GDM1 (cell line): ENCODE results near the gene ITGA8.
"Not testable (repeated sequence)": the region's sequence is repeated elsewhere in the genome, so short reads cannot be mapped to it uniquely, and the experiment has no call there.

Experiments used
- DNase-seq: peaks from one replicate; lab custom pipeline; 2025; lab: John Stamatoyannopoulos, UW

The ITGA8 gene

GRCh38 chr10:15557168-15557567, 162.6 kb downstream of the ITGA8 start:
- DNase-seq: not testable (repeated sequence)

GRCh38 chr10:15550950-15551349, 168.8 kb downstream of the ITGA8 start:
- no peak for DNase-seq

GRCh38 chr10:15548331-15548730, 171.4 kb downstream of the ITGA8 start:
- no peak for DNase-seq

GRCh38 chr10:15546606-15547005, 173.1 kb downstream of the ITGA8 start:
- no peak for DNase-seq

- DNase-seq: no peak
Measured at GRCh38 chr10:15545884-15546283, 173.8 kb downstream of the ITGA8 start.

- no peak for DNase-seq
Measured at GRCh38 chr10:15545266-15545665, 174.5 kb downstream of the ITGA8 start.

GRCh38 chr10:15543994-15544393, 175.7 kb downstream of the ITGA8 start:
- no peak for DNase-seq

GRCh38 chr10:15542817-15543216, 176.9 kb downstream of the ITGA8 start:
- no peak for DNase-seq

GRCh38 chr10:15541376-15541775, 178.3 kb downstream of the ITGA8 start:
- no peak for DNase-seq

GRCh38 chr10:15540727-15541126, 179.0 kb downstream of the ITGA8 start:
- no peak for DNase-seq

GRCh38 chr10:15539262-15539661, 180.5 kb downstream of the ITGA8 start:
- no peak for DNase-seq

- not testable (repeated sequence) for DNase-seq
Measured at GRCh38 chr10:15534928-15535538, 184.7 kb downstream of the ITGA8 start.

- DNase-seq: no peak
Measured at GRCh38 chr10:15531927-15532722, 187.6 kb downstream of the ITGA8 start.

- DNase-seq: no peak
Measured at GRCh38 chr10:15528859-15529239, 190.9 kb downstream of the ITGA8 start.

- DNase-seq: no peak
Measured at GRCh38 chr10:15526754-15527153, 193.0 kb downstream of the ITGA8 start.

- no peak for DNase-seq
Measured at GRCh38 chr10:15521328-15521903, 198.3 kb downstream of the ITGA8 start.

- DNase-seq: no peak
Measured at GRCh38 chr10:15518250-15518649, 201.5 kb downstream of the ITGA8 start.

GRCh38 chr10:15516256-15517085, 203.3 kb downstream of the ITGA8 start:
- DNase-seq: no peak

GRCh38 chr10:15515202-15515601, 204.5 kb downstream of the ITGA8 start:
- no peak for DNase-seq

- DNase-seq: no peak
Measured at GRCh38 chr10:15510963-15511362, 208.8 kb downstream of the ITGA8 start.

- DNase-seq: no peak
Measured at GRCh38 chr10:15505329-15505728, 214.4 kb downstream of the ITGA8 start.

GRCh38 chr10:15504101-15504840, 215.5 kb downstream of the ITGA8 start:
- DNase-seq: no peak
